ENCODE results near the gene RGS13.

Gene RGS13

DNA sequence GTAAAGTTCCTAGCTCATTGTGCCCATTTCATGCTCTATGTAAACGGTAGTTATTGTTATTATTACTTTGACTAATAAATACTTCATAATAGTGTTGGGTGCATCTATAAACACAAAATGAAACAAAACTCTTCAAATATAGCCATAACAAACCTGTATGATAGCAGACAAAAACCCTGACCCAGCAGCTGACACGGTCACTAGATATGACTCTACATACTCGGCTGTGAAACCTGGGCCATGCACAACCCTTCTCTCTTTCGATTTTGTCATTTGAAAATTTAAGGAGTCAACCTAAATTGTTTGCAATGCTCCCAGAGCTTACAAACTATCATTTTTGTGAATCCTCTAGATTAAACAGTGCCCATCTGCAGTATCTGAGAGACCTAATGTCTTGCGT lies 8.0 kb upstream of the RGS13 start:
- no peak for DNase-seq

GRCh38 chr1:192628396-192629057 lies 7.4 kb upstream of the RGS13 start:
- no peak for DNase-seq

DNA sequence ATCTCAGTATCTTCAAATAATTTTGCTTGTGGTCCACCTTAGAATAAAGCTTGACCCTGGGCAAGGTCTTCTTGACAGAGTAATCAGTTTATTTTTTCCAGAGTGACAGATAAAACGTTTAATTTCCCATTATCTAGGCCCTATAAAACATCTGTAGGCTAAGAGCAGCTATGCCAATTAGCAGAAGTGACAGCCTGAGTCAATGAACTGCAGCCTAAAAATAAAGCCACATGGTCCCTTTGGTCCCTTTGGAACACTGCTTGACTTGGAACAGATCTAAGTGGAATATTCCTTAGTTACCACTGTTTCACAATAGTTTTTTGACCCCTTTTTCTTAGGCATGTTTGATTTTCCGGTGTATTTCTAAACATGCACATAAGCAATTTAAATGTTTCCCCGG lies 6.3 kb upstream of the RGS13 start:
- no peak for DNase-seq

DNA sequence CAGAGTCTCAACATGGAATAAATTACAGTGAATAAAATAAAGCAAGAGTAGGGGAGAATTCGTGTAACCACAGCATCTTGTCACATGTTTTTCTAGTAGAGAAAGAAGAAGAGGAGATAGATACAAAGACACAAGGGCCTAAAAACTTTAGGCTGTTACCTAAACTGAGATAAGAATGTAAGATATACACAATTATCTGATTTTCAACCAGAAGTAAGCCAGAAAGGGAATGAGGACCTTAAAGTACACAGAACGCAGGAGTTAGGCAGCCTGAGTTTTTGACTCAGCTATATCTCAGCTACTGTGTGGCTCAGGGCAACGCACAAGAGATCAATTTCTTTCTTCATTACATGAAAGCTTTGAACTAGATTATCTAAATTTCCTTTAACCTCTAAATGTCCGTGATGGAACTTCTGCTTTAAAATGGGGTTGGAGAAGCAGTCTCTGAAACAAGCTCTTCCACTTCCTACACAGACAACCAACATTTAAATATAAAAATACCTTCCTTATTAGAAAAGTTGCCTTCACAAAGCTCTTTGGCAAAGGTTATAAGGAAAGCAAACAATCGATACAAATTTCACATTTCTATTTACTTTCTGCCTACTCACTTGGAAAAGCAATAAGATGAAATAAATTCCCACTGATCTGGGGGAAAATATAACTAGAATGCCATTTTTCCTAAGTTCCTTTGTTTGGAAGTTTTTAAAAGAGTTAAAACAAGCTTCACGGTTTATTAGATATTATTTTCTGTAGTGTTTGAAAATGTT lies 5.2 kb upstream of the RGS13 start:
- DNase-seq, result no peak

DNA sequence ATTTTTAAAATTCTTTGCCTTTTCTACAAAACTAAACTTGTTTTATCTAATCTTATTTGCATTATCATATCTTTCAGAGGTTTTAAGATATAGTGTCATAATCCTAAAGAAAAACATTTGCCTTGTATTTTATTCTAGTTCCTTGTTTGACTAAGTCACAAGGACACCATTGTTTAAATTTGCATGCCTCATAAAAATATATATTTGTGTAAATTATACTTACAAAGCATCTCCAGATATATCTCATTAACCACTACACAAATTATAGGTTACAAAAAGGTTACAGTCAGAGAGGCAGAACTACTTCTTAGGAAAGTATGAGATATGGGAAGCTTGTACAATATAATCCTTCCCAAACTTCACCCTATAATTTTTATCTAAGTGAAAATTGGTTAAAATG lies 4.2 kb upstream of the RGS13 start:
- DNase-seq, result no peak

- DNase-seq, result no peak
These were observed 3.8 kb upstream of the RGS13 start for GRCh38 chr1:192632188-192632587.

DNA sequence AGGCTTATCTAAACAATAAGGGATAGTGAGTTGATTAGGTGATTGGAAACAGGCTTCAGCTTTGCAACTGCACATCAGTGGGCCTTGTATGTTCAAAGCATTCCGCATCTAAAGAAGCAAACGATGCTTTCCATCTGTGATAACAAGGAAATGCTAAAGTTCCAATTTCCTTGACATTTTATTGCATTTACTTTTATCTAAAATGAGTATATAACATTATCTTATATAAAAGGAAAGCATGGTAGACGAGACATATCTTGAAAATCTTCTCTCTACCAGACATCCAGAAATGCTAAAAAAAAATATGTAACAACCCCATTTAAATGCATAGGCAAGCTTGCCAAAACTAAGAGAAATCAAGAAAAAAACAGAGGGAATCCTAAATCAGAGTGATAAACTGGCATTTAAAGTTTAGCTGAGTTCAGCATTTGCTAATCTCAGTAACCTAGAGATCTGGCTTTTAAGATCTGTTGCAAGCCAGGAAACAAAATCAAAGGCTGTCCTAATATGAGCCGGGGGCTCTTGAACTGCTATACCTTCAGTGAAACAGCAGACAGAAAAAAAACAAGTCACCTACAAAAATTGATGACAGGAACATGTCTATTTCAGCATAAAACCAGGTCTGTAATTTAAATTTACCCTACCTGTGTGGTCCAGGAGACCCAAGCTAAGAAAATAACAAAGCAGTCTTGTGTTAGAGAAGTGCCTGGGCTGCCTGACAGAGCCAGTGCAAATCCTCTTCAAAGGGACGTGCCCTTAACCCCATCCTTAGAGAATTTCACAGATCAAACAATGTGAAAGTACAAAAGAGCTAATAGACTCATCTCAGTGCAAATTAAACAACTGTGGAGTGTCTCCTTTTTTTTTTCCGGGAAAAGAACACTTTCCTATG lies 3.1 kb upstream of the RGS13 start:
- no peak for DNase-seq

GRCh38 chr1:192633533-192634253 lies 2.3 kb upstream of the RGS13 start:
- no peak for DNase-seq

GRCh38 chr1:192635041-192635440 lies 906 bp upstream of the RGS13 start:
- DNase-seq, result no peak

- DNase-seq, result no peak
These were observed 3.8 kb downstream of the RGS13 start for GRCh38 chr1:192639607-192640368.

GRCh38 chr1:192652159-192652558 lies 16.2 kb downstream of the RGS13 start:
- no peak for DNase-seq

- DNase-seq, result no peak
These were observed 18.2 kb downstream of the RGS13 start for GRCh38 chr1:192654120-192654519.

GRCh38 chr1:192654591-192655251 lies 18.8 kb downstream of the RGS13 start:
- no peak for DNase-seq

DNA sequence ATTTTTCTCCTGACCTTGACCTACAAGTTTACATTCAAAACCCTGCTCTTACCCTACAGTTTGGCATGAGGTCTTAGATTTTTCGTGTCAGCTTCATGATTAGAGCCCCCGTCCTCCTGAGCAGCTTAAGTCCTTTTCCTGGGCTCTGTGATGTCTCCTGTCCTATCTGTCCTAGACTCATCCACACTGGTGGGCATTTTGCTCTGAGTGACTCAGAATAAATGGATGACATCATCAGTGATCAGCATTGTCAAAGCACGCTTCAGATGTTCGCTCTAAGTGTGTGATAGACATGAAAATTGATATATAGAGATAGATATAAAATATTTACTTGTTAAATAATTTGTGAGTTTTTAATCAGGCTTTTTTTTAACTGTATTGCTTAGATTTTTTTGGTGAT lies 21.8 kb downstream of the RGS13 start:
- DNase-seq, result no peak

DNA sequence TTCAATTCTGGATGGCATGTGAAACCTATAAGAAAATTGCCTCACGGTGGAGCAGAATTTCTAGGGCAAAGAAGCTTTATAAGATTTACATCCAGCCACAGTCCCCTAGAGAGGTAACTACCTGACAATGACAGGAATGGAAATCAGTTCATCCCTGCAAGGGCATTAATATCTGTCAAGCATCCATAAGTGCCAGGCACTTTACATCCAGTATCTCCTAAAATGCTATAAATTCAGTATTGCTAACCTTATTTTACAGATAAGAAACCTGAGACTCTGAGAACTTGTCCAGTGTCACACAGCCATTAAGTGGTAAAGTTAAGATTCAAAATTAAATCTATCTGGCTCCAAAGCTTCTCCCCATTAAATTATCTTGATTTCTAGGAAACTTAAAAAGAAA lies 22.3 kb downstream of the RGS13 start:
- DNase-seq, result no peak

- DNase-seq, result no peak
These were observed 24.7 kb downstream of the RGS13 start for GRCh38 chr1:192660613-192661012.

DNA sequence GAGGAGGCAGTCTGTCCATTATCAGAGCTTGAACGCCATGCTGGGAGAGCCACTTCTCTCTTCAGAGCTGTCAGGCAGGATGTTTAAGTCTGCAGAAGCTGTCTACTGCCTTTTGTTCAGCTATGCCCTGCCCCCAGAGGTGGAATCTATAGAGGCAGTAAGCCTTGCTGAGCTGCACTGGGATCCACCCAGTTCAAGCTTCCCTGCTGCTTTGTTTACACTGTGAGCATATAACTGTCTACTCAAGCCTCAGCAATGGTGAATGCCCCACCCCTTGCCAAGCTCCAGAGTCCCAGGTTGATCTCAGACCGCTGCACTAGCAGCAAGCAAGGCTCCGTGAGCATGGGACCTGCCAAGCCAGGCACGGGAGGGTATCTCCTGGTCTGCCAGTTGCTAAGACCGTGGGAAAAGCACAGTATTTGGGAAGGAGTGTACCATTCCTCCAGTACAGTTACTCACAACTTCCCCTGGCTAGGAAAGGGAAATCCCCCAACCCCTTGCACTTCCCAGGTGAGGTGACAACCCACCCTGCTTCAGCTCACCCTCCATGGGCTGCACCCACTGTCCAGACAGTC lies 32.5 kb downstream of the RGS13 start:
- no peak for DNase-seq

- DNase-seq, result no peak
These were observed 33.2 kb downstream of the RGS13 start for GRCh38 chr1:192669174-192669573.

- DNase-seq, result no peak
These were observed 39.8 kb downstream of the RGS13 start for GRCh38 chr1:192675716-192676115.

DNA sequence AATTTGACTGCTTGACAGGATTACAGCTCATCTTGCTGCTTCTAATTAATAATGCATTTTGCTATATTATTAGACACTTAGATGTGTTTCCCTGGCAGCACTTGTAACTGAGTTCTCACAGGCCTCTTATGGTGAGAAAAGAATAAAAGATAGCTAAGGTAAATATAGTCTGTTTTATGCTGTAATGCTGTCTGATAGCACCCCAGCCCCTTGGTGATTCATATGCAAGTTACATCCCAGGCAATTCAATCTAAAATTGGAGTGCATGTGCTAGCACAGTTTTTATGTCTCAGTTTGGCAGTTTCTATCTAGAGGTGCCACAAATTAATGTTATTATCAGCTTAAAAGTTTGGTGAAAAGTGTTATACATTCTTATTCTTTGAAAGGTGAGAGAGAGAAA lies 42.2 kb downstream of the RGS13 start:
- DNase-seq, result no peak

GRCh38 chr1:192682335-192682734 lies 46.4 kb downstream of the RGS13 start:
- DNase-seq, result no peak
